NCI-H128 (cell line): ENCODE data around the gene MBP.

Experiments
- DNase-seq: peaks from one replicate; lab custom pipeline; 2025; ENCODE audit not compliant: unreplicated experiment; lab: John Stamatoyannopoulos, UW

MBP gene

GRCh38 chr18:77151033-77151771 is 18.6 kb upstream of the MBP start:
- no peak for DNase-seq

- no peak for DNase-seq
Observed at GRCh38 chr18:77150588-77150987, 18.0 kb upstream of the MBP start.

GRCh38 chr18:77148289-77148688 is 15.7 kb upstream of the MBP start:
- DNase-seq, result no peak

- no peak for DNase-seq
Observed at GRCh38 chr18:77147418-77147852, 14.9 kb upstream of the MBP start.

GRCh38 chr18:77146249-77147080 is 13.9 kb upstream of the MBP start:
- no peak for DNase-seq

- DNase-seq, result no peak
Observed at GRCh38 chr18:77145364-77145901, 12.8 kb upstream of the MBP start.

GRCh38 chr18:77144451-77145118 is 12.0 kb upstream of the MBP start:
- DNase-seq, result no peak

- no peak for DNase-seq
Observed at GRCh38 chr18:77144046-77144445, 11.5 kb upstream of the MBP start.

GRCh38 chr18:77143196-77143595 is 10.6 kb upstream of the MBP start:
- no peak for DNase-seq

GRCh38 chr18:77141401-77142118 is 9.0 kb upstream of the MBP start:
- no peak for DNase-seq

GRCh38 chr18:77140439-77141109 is 8.0 kb upstream of the MBP start:
- no peak for DNase-seq

- no peak for DNase-seq
Observed at GRCh38 chr18:77140030-77140429, 7.4 kb upstream of the MBP start.

- no peak for DNase-seq
Observed at GRCh38 chr18:77139619-77140018, 7.0 kb upstream of the MBP start.

- DNase-seq, result no peak
Observed at GRCh38 chr18:77138270-77138669, 5.7 kb upstream of the MBP start.

GRCh38 chr18:77137851-77138250 is 5.3 kb upstream of the MBP start:
- DNase-seq, result no peak

GRCh38 chr18:77136871-77137665 is 4.5 kb upstream of the MBP start:
- DNase-seq, result no peak

- DNase-seq, result no peak
Observed at GRCh38 chr18:77136076-77136718, 3.6 kb upstream of the MBP start.

- DNase-seq, result no peak
Observed at GRCh38 chr18:77135339-77136075, 2.9 kb upstream of the MBP start.
